Suprapubic skin (tissue), 4 donors: ENCODE data around the gene CAMK2G. TPM values are rescaled to one million over a fixed set of nuclear protein-coding genes. Genes with fewer than 3 reads are reported as not detected.

ENCODE experiments used
- DNase-seq, 2 donors: peaks; one replicate each; pipeline ENCODE4 v3.0.0-alpha.2; 2019; ENCODE audit warnings: low spot score in 2 of 2
- H3K27ac ChIP-seq: fragments of 200-600 bp; sonication (generic); one replicate; pipeline ENCODE4 v1.5.1; 2019
- H3K27me3 ChIP-seq: fragments of 200-600 bp; sonication (generic); one replicate; pipeline ENCODE4 v1.5.1; 2019
- H3K36me3 ChIP-seq: fragments of 200-600 bp; sonication (generic); one replicate; pipeline ENCODE4 v1.5.1; 2019
- H3K4me1 ChIP-seq: fragments of 200-600 bp; sonication (generic); one replicate; pipeline ENCODE4 v1.5.1; 2019
- H3K4me3 ChIP-seq: fragments of 200-600 bp; sonication (generic); one replicate; pipeline ENCODE4 v1.5.1; 2019; ENCODE audit warnings: mild to moderate bottlenecking
- H3K9me3 ChIP-seq: fragments of 200-600 bp; sonication (generic); one replicate; pipeline ENCODE4 v1.5.1; 2019
- CTCF ChIP-seq, 2 donors: fragments of 200-600 bp in 1 of 2; fragments of 450-650 bp in 1 of 2; sonication (generic) in 1 of 2; IDR thresholded peaks; one replicate each; pipeline ENCODE4 v1.5.1; 2016 to 2019; ENCODE audit warnings: antibody characterized with exemption in 2 of 2, mild to moderate bottlenecking in 1 of 2, moderate library complexity in 1 of 2
- EP300 ChIP-seq: sonication (generic); formaldehyde crosslinking; IDR thresholded peaks from one replicate; pipeline ENCODE4 v1.6.1; 2017; ENCODE audit warnings: antibody characterized with exemption
- POLR2A ChIP-seq, 2 donors: fragments of 450-650 bp; IDR thresholded peaks; one replicate each; pipeline ENCODE4 v1.6.1; 2017; ENCODE audit warnings: antibody characterized with exemption in 2 of 2, mild to moderate bottlenecking in 2 of 2, moderate library complexity in 2 of 2
- POLR2AphosphoS5 ChIP-seq, 3 donors: sonication (generic); formaldehyde crosslinking; IDR thresholded peaks; one replicate each; pipeline ENCODE4 v1.6.1; 2017; ENCODE audit warnings: antibody characterized with exemption in 3 of 3
- WGBS: methylation state at CpG from one replicate; pipeline ENCODE4 v1.1.5; 2018; 5-methylcytosine and 5-hydroxymethylcytosine counted together
- total RNA-seq, 4 donors: library from RNA; depleted of rRNA; stranded (reverse); fragments of >200 nt; gene quantifications; one replicate each; pipeline ENCODE4 v1.1.0, GENCODE V29; 2016

CAMK2G gene
- total RNA-seq, 4 donors from 2014 or later, result 16.9 to 35.2 (median 20.6) TPM

- no peaks in the 10 kb centered on the region for H3K9me3 ChIP-seq
- DNase-seq, result no peak
- peaks cover 41% of the 10 kb centered on the region for H3K36me3 ChIP-seq
- H3K4me3 ChIP-seq, result no peak overlapping the region
- WGBS, result 65% methylated on average over 10 of the region's 10 CpGs
- TF ChIP-seq CTCF (IDR thresholded peaks at IDR 0.05) (no peak), POLR2A (IDR thresholded peaks at IDR 0.05) (no peak), POLR2AphosphoS5 (IDR thresholded peaks at IDR 0.05) (no peak), EP300 (no peak)
- peak overlapping the region; percentile 71 for H3K27ac ChIP-seq
- H3K27me3 ChIP-seq, result no peaks in the 10 kb centered on the region
- H3K4me1 ChIP-seq, result peaks cover 50% of the 10 kb centered on the region
Observed at GRCh38 chr10:73816917-73817729, 57.2 kb downstream of the CAMK2G start.

GRCh38 chr10:73815719-73816030 is 58.7 kb downstream of the CAMK2G start:
- peak overlapping the region; percentile 40 for H3K27ac ChIP-seq
- no peak for TF ChIP-seq EP300
- no peak for TF ChIP-seq POLR2AphosphoS5 (IDR thresholded peaks at IDR 0.05)
- no peak for TF ChIP-seq POLR2A (IDR thresholded peaks at IDR 0.05)
- no peak for TF ChIP-seq CTCF (IDR thresholded peaks at IDR 0.05)
- peaks cover 32% of the 10 kb centered on the region for H3K36me3 ChIP-seq
- no peaks in the 10 kb centered on the region for H3K9me3 ChIP-seq
- H3K4me1 ChIP-seq, result peaks cover 49% of the 10 kb centered on the region
- no peak overlapping the region for H3K4me3 ChIP-seq
- H3K27me3 ChIP-seq, result no peaks in the 10 kb centered on the region
- no peak for DNase-seq

DNA sequence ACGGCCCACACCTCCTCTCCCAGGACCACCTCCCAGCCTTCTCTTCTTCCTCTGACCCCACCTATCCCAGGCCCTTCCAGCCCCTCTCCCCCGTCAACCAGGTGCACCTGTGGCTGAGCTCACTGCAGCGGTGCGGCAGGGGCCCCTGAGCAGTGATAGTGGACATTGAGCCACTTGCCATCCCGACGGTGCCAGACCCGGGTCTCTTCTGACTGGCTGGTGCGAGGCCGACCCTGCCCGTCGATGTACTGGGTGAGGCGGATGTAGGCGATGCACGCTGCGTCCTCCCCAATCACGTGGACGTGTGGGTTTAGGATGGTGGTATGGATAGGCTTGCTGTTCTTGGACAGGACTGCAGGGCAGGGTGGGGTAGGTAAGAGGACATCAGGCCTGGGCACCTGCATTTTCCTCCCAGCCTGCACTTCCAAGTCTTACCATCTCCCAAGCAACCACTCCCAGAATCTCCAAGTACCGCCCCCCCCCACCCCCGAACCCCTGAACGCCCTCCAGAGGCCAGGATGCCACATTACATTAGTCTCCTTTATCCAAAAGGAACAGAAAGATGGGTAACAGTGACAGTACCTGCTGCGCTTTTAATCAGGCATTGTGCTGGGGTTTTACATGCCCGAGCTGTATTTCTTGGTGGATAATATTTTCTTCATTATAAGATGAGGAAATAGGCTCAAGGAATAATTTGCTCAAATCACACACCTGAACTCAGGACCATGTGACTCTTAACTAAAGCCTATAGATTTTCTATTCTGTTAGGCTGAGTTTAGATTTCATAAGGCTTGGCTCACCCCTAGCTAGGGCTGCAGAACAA is 59.2 kb downstream of the CAMK2G start:
- no peak overlapping the region for H3K4me3 ChIP-seq
- no peaks in the 10 kb centered on the region for H3K27me3 ChIP-seq
- H3K27ac ChIP-seq, result no peak overlapping the region
- peaks cover 53% of the 10 kb centered on the region for H3K4me1 ChIP-seq
- H3K36me3 ChIP-seq, result peaks cover 31% of the 10 kb centered on the region
- no peak for DNase-seq
- WGBS, result 80% methylated on average over 16 of the region's 22 CpGs
- no peaks in the 10 kb centered on the region for H3K9me3 ChIP-seq
- TF ChIP-seq CTCF (IDR thresholded peaks at IDR 0.05) (peak in 1 of 2 donors; percentile 31), EP300 (no peak)

DNA sequence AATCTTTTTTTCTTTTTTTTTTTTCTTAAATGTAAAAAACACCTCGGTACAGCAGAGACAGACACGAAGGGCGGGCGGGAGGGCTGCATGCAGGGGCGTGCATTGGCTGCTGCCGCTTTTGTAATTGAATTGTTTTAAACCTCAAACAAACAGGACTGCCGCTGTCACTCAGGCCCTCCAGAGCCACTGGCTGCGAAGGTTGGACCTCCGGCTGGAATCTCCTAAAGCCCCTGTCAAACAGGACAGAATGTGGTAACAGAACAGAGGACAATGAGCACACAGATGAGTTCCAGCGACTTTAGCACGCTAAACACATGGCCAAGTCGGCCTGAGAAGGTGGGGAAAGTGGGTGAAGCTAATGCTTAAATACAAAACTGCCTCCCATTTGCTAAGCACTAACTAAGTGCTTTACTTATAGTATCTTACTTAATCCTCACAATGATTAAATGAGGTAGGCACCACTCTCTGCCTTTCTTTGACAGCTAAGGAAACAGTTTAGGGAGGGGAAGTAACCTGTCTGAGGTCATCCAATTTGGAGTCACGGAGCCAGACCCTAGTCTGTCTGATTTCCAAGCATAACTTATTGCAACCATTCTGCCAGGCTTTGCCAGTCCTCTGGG is 60.0 kb downstream of the CAMK2G start:
- peaks cover 31% of the 10 kb centered on the region for H3K36me3 ChIP-seq
- H3K4me1 ChIP-seq, result peaks cover 53% of the 10 kb centered on the region
- no peak for DNase-seq
- no peaks in the 10 kb centered on the region for H3K27me3 ChIP-seq
- no peak overlapping the region for H3K27ac ChIP-seq
- H3K4me3 ChIP-seq, result no peak overlapping the region
- no peak for TF ChIP-seq POLR2A (IDR thresholded peaks at IDR 0.05)
- no peak for TF ChIP-seq CTCF (IDR thresholded peaks at IDR 0.05)
- no peak for TF ChIP-seq POLR2AphosphoS5 (IDR thresholded peaks at IDR 0.05)
- TF ChIP-seq EP300, result no peak
- H3K9me3 ChIP-seq, result no peaks in the 10 kb centered on the region
- WGBS, result 89% methylated on average over 13 of the region's 13 CpGs

DNA sequence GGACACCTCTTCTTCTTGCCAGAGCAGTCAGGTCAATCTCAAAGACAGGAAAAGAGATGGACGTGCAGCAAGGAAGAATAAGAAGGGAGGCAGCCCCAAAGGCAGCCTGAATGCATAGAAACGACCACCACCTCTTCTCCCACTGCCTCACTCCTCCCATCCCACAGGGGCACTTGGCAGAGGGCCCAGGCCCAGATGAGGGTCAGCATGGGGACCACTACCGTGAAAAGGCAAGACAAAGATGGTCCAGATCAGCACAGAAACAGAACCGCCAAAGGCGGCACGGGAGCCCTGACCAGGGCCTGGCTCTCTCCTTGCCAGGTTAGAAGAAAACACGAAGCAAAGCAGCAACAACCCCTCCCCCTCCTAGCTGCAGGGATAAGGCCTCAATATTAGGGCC is 61.0 kb downstream of the CAMK2G start:
- no peak overlapping the region for H3K4me3 ChIP-seq
- whole genome bisulfite sequencing, result 88% methylated on average over 7 of the region's 7 CpGs
- H3K9me3 ChIP-seq, result no peaks in the 10 kb centered on the region
- H3K27me3 ChIP-seq, result no peaks in the 10 kb centered on the region
- H3K36me3 ChIP-seq, result peaks cover 33% of the 10 kb centered on the region
- H3K27ac ChIP-seq, result no peak overlapping the region
- no peak for DNase-seq
- peaks cover 47% of the 10 kb centered on the region for H3K4me1 ChIP-seq
- TF ChIP-seq CTCF (IDR thresholded peaks at IDR 0.05), result no peak
- no peak for TF ChIP-seq POLR2AphosphoS5 (IDR thresholded peaks at IDR 0.05)
